ENCODE data around the gene CCR5AS.

Gene CCR5AS

DNA sequence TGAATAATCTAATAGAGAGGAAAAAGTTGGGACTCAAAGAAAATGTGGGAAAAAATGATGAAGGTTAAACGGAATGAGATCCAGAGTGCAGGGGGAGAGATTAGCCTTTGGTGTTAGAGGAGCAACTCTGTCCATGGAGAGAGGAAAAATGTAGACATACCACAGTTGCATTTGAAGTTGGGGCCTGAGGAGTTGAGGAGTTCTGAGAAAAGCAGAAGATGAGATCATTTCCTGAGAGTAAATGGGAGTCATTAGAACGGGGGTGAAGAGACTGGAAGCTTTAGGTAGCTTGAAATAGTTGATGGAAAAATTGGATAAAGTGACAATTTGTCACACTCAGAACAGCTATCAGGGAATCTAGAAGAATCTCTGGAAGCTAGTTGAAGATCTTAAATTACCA is 7.3 kb downstream of the CCR5AS start (continued):
- no peak for TF ChIP-seq PRRX2 (CRISPR knock-in tag; IDR thresholded peaks at IDR 0.05)
- TF ChIP-seq, protein P1, sequence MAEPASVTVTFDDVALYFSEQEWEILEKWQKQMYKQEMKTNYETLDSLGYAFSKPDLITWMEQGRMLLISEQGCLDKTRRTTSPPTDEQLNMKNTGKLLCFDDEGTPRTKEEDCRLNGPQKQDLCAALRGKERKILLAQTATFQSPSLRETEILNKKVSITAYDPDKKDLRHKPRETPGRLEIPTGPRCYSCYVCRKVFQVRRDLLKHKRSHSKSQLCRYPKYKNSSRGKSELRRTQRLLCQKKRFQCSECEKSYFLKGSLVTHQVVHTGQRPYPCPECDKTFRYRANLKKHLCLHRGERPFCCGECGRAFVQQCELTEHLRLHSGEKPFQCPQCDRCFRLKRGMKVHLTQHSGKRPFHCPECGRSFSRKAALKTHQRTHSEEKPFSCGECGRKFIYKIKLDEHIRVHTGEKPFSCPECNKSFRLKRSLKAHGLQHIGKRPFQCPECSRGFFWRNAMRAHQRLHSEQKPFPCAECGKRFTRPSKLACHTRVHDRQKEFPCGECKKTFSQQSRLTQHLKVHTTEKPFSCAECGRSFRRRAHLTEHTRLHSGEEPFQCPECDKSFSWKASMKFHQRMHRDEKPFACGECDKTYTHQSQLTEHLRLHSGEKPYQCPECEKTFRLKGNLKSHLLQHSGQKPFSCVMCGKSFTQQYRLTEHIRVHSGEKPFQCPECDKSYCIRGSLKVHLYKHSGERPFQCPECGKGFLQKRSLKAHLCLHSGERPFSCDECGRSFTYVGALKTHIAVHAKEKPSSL (CRISPR knock-in tag; conservative IDR thresholded peaks at IDR 0.05), result no peak
- TF ChIP-seq ZNF416 (CRISPR knock-in tag; IDR thresholded peaks at IDR 0.05), result no peak
- TF ChIP-seq, protein P2, sequence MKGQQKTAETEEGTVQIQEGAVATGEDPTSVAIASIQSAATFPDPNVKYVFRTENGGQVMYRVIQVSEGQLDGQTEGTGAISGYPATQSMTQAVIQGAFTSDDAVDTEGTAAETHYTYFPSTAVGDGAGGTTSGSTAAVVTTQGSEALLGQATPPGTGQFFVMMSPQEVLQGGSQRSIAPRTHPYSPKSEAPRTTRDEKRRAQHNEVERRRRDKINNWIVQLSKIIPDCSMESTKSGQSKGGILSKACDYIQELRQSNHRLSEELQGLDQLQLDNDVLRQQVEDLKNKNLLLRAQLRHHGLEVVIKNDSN (CRISPR knock-in tag; IDR thresholded peaks at IDR 0.05), result no peak
- TF ChIP-seq MXD4 (CRISPR knock-in tag; IDR thresholded peaks at IDR 0.05; ENCODE audit: borderline replicate concordance), result no peak
- no peak for TF ChIP-seq GABPB1 (CRISPR knock-in tag; IDR thresholded peaks at IDR 0.05)
- no peak for TF ChIP-seq OVOL2 (CRISPR knock-in tag; IDR thresholded peaks at IDR 0.05; ENCODE audit: borderline replicate concordance)
- TF ChIP-seq, protein P3, sequence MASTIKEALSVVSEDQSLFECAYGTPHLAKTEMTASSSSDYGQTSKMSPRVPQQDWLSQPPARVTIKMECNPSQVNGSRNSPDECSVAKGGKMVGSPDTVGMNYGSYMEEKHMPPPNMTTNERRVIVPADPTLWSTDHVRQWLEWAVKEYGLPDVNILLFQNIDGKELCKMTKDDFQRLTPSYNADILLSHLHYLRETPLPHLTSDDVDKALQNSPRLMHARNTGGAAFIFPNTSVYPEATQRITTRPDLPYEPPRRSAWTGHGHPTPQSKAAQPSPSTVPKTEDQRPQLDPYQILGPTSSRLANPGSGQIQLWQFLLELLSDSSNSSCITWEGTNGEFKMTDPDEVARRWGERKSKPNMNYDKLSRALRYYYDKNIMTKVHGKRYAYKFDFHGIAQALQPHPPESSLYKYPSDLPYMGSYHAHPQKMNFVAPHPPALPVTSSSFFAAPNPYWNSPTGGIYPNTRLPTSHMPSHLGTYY (CRISPR knock-in tag; IDR thresholded peaks at IDR 0.05), result no peak
- TF ChIP-seq, protein P4, sequence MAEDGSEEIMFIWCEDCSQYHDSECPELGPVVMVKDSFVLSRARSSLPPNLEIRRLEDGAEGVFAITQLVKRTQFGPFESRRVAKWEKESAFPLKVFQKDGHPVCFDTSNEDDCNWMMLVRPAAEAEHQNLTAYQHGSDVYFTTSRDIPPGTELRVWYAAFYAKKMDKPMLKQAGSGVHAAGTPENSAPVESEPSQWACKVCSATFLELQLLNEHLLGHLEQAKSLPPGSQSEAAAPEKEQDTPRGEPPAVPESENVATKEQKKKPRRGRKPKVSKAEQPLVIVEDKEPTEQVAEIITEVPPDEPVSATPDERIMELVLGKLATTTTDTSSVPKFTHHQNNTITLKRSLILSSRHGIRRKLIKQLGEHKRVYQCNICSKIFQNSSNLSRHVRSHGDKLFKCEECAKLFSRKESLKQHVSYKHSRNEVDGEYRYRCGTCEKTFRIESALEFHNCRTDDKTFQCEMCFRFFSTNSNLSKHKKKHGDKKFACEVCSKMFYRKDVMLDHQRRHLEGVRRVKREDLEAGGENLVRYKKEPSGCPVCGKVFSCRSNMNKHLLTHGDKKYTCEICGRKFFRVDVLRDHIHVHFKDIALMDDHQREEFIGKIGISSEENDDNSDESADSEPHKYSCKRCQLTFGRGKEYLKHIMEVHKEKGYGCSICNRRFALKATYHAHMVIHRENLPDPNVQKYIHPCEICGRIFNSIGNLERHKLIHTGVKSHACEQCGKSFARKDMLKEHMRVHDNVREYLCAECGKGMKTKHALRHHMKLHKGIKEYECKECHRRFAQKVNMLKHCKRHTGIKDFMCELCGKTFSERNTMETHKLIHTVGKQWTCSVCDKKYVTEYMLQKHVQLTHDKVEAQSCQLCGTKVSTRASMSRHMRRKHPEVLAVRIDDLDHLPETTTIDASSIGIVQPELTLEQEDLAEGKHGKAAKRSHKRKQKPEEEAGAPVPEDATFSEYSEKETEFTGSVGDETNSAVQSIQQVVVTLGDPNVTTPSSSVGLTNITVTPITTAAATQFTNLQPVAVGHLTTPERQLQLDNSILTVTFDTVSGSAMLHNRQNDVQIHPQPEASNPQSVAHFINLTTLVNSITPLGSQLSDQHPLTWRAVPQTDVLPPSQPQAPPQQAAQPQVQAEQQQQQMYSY (CRISPR knock-in tag; IDR thresholded peaks at IDR 0.05), result no peak
- TF ChIP-seq FOXK1 (CRISPR knock-in tag; IDR thresholded peaks at IDR 0.05), result no peak

DNA sequence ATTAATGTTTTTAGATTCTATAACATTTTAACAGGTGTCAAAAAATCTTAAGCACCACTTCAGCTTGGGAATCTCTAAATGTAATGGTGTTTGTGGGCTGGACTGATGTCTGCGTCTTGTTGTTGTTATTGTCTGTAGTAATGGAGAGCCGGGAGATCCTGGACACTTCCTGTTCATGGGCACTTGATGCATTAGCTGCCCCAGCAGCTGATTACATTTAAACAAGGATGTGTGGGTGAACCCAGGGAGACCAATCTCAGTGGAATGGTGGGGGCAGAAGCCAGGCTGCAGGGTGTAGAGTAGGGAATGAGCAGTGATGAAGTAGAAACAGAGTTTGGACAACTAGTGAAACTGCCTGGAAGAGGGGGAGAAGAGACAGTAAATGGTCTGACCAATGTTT is 7.8 kb downstream of the CCR5AS start:
- H3K4me3 Mint-ChIP-seq, result no peak overlapping the region
- no peak for DNase-seq (ENCODE audit: low spot score)
- H3K27me3 Mint-ChIP-seq (ENCODE audit: low read depth), result peaks cover 5% of the 10 kb centered on the region; the same call in 1 of the 2 replicates
- no peaks in the 10 kb centered on the region for H3K36me3 Mint-ChIP-seq
- H3K4me1 Mint-ChIP-seq, result peaks cover 16% of the 10 kb centered on the region
- H3K9me3 Mint-ChIP-seq, result peaks cover 11% of the 10 kb centered on the region
- POLR2A ChIA-PET, result no interaction called here
- CTCF ChIA-PET, result interaction anchor here (1.4 to 2.3 kb wide), 3 partner anchors 12 to 191 kb away, joined by 3 to 10 read pairs (median 5); partner anchors contain the start of gene CCR1
- ATAC-seq, result no peak
- H3K27ac Mint-ChIP-seq, result no peak overlapping the region
- TF ChIP-seq, protein P5, sequence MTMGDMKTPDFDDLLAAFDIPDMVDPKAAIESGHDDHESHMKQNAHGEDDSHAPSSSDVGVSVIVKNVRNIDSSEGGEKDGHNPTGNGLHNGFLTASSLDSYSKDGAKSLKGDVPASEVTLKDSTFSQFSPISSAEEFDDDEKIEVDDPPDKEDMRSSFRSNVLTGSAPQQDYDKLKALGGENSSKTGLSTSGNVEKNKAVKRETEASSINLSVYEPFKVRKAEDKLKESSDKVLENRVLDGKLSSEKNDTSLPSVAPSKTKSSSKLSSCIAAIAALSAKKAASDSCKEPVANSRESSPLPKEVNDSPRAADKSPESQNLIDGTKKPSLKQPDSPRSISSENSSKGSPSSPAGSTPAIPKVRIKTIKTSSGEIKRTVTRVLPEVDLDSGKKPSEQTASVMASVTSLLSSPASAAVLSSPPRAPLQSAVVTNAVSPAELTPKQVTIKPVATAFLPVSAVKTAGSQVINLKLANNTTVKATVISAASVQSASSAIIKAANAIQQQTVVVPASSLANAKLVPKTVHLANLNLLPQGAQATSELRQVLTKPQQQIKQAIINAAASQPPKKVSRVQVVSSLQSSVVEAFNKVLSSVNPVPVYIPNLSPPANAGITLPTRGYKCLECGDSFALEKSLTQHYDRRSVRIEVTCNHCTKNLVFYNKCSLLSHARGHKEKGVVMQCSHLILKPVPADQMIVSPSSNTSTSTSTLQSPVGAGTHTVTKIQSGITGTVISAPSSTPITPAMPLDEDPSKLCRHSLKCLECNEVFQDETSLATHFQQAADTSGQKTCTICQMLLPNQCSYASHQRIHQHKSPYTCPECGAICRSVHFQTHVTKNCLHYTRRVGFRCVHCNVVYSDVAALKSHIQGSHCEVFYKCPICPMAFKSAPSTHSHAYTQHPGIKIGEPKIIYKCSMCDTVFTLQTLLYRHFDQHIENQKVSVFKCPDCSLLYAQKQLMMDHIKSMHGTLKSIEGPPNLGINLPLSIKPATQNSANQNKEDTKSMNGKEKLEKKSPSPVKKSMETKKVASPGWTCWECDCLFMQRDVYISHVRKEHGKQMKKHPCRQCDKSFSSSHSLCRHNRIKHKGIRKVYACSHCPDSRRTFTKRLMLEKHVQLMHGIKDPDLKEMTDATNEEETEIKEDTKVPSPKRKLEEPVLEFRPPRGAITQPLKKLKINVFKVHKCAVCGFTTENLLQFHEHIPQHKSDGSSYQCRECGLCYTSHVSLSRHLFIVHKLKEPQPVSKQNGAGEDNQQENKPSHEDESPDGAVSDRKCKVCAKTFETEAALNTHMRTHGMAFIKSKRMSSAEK (CRISPR knock-in tag; IDR thresholded peaks at IDR 0.05; ENCODE audit: borderline replicate concordance), result no peak
- TF ChIP-seq ZNF416 (CRISPR knock-in tag; IDR thresholded peaks at IDR 0.05) (no peak), CREM (CRISPR knock-in tag; IDR thresholded peaks at IDR 0.05) (no peak), ZNF317 (CRISPR knock-in tag; IDR thresholded peaks at IDR 0.05; ENCODE audit: borderline replicate concordance, low read depth) (no peak), ATF1 (CRISPR knock-in tag; IDR thresholded peaks at IDR 0.05) (no peak), TEAD4 (CRISPR knock-in tag; IDR thresholded peaks at IDR 0.05) (no peak), HMGA2 (CRISPR knock-in tag; IDR thresholded peaks at IDR 0.05) (no peak)
- TF ChIP-seq, protein P6, sequence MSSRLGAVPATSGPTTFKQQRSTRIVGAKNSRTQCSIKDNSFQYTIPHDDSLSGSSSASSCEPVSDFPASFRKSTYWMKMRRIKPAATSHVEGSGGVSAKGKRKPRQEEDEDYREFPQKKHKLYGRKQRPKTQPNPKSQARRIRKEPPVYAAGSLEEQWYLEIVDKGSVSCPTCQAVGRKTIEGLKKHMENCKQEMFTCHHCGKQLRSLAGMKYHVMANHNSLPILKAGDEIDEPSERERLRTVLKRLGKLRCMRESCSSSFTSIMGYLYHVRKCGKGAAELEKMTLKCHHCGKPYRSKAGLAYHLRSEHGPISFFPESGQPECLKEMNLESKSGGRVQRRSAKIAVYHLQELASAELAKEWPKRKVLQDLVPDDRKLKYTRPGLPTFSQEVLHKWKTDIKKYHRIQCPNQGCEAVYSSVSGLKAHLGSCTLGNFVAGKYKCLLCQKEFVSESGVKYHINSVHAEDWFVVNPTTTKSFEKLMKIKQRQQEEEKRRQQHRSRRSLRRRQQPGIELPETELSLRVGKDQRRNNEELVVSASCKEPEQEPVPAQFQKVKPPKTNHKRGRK (CRISPR knock-in tag; IDR thresholded peaks at IDR 0.05; ENCODE audit: borderline replicate concordance), result no peak
- TF ChIP-seq, protein P7, sequence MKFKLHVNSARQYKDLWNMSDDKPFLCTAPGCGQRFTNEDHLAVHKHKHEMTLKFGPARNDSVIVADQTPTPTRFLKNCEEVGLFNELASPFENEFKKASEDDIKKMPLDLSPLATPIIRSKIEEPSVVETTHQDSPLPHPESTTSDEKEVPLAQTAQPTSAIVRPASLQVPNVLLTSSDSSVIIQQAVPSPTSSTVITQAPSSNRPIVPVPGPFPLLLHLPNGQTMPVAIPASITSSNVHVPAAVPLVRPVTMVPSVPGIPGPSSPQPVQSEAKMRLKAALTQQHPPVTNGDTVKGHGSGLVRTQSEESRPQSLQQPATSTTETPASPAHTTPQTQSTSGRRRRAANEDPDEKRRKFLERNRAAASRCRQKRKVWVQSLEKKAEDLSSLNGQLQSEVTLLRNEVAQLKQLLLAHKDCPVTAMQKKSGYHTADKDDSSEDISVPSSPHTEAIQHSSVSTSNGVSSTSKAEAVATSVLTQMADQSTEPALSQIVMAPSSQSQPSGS (CRISPR knock-in tag; IDR thresholded peaks at IDR 0.05; ENCODE audit: borderline replicate concordance, low read depth), result no peak
- TF ChIP-seq, protein P8, sequence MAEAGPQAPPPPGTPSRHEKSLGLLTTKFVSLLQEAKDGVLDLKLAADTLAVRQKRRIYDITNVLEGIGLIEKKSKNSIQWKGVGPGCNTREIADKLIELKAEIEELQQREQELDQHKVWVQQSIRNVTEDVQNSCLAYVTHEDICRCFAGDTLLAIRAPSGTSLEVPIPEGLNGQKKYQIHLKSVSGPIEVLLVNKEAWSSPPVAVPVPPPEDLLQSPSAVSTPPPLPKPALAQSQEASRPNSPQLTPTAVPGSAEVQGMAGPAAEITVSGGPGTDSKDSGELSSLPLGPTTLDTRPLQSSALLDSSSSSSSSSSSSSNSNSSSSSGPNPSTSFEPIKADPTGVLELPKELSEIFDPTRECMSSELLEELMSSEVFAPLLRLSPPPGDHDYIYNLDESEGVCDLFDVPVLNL (CRISPR knock-in tag; IDR thresholded peaks at IDR 0.05; ENCODE audit: borderline replicate concordance, low read depth), result no peak
